ENCODE measurements around the gene CEP85. TPM values are rescaled to one million over a fixed set of nuclear protein-coding genes. Genes with fewer than 3 reads are reported as not detected.
"Not testable (repeated sequence)": the region's sequence is repeated elsewhere in the genome, so short reads cannot be mapped to it uniquely, and the experiment has no call there.

Gene CEP85
- total RNA-seq, 1 experiment from 2014 or later = 34.5 TPM

GRCh38 chr1:26307966-26308899, 74.2 kb downstream of the CEP85 start:
- not testable (repeated sequence) for DNase-seq (ENCODE audit: low read depth)

DNA sequence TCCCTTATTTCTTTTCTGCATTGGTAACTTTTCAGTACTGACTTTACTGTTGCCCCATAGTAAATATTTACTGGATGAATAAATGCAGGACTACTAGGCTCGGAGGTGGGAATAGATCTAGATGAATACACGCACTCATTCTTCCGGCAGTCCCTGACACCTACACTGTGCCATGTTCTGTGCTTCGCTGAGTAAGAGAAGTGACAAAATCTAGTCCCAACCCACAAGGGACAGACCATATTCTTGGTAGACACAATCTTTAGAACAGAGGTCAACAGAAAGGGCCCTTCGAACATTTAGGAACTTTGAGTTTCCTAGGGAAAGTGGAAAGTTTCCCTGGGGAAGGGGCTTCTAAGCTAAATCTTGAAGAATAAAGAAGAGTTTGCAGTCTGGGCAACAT, 80.5 kb downstream of the CEP85 start:
- no peak for DNase-seq (ENCODE audit: low read depth)

DNA sequence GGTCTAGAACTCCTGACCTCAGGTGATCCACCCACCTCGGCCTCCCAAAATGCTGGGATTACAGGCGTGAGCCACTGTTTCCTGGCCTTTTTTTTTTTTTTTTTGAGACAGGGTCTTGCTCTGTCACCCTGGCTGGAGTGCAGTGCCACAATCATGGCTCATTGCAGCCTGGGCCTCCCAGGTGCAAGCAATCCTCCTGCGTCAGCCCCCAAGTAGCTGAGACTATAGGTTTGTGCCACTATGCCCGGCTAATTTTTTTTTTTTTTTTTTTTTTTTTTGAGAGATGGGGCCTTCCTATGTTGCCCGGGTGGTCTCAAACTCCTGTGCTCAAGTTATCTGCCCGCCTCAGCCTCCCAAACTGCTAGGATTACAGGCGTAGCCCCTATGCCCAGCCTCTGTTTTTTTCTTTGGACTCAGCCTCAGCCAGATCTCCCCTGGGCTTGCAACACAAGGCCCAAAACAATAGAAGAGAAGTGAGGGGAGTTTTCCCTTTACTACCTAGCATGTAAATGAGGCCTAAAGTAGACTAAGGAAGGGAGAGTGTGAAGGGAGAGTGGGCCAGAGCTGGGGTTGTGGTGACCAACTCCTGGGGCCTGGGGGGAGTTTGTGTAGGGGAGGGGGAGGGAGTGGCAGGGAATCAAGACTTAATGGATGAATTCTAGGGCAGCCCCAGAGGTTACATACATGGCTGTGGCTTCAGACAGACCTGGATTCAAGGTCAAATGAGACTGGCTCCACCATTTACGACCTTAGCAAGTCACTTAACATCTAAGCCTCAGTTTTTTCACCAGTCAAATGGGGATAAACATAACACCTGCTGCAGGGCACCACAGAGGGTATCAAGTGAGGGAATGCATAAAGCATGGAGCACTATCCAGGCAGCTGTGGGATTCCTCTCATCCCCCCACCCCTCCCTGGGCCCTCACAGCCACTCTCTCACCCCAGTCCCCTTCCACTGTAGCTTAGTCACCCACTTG, 82.2 kb downstream of the CEP85 start:
- DNase-seq (ENCODE audit: low read depth) = no peak

GRCh38 chr1:26317146-26317545, 83.1 kb downstream of the CEP85 start:
- no peak for DNase-seq (ENCODE audit: low read depth)

DNA sequence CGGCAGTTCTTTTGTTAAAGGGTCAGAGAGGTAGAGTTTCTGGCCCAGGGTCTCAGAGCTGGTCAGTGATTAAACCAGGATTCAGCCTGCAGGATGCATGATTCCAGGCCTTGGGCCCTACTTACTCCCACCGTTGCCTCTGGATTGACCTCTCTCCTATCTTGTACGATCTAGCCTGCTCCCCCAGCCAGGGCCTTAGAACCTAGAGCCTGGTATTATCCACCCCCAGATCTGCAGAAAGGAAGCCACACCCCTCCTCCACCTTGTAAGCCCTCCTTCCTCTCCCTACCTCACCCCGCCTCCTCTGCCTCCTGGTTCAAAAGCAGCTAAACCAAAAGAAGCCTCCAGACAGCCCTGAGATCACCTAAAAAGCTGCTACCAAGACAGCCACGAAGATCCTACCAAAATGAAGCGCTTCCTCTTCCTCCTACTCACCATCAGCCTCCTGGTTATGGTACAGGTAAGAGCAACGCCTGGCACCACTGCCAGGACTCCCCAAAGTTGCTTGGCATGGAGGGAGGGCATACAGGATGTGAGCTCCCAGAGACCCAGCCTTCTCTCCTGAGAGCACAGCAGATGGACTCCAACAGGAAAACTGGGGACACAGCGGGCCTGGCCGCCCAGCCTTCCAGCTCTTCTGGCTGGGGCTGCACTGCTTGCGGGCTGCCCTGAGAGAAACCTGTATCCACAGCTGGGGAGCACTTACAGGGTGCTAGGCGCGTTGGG, 83.8 kb downstream of the CEP85 start, which contains the start of gene CD52:
Gene CD52 (plus strand): TSS at position 347 of the 726 bp plus-strand sequence. CDS start 60 bp downstream, at position 407.
- no peak for DNase-seq (ENCODE audit: low read depth)

DNA sequence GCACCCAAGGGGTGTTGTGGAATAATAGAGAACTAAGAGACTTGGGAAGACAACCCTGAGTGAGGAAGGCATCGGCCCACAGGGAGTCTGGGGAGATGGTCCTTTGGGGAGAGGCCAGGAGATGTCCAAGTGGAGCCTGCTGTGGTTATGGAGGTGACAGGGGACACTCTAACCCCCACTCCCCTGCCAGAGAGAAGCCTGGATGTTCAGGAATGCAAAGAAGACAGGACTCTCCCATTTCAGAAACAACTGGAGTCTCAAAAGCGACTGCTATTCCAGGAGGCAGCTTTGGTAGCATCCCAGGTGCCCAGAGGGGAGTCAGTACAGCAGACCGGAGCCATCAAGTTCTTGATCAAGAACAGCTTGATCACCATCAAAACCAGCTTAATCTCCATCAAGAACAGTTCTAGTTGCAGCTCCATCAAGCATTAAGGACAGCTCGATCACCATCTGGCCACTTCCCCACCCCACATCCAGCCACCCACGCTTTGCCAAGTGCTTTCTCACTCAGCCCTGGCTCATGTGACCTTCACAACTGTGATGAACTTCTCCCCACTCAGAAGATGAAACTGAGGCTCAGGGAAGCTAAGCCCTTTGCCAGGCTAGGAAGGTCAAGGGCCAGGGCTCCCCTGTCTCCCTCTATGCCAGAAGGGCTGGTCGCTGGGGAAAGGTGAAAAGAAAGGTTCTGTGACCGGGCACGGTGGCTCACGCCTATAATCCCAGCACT, 84.5 kb downstream of the CEP85 start:
- DNase-seq (ENCODE audit: low read depth) = no peak

GRCh38 chr1:26320896-26321295, 86.9 kb downstream of the CEP85 start:
- no peak for DNase-seq (ENCODE audit: low read depth)

GRCh38 chr1:26321315-26322041, 87.5 kb downstream of the CEP85 start:
- peak; percentile 86 for DNase-seq (ENCODE audit: low read depth)

- no peak for DNase-seq (ENCODE audit: low read depth)
Measured at GRCh38 chr1:26322042-26322331, 88.0 kb downstream of the CEP85 start.

DNA sequence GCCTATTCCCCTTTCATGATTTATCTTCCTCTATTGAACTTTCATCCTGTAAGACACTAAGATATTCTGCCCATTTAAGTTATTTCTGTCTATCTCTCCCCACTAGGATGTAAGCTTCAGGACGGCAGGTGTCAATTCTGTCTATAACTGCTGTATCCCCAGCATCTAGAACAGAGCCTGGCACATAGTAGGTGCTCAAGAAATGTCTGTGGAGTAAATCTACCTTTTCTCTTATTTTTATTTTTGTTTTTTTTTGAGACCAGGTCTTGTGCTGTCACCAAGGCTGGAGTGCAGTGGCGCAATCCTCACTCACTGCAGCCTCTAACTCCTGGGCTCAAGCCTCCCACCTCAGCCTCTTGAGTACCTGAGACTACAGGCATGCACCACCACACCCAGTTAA, 89.4 kb downstream of the CEP85 start:
- no peak for DNase-seq (ENCODE audit: low read depth)

DNA sequence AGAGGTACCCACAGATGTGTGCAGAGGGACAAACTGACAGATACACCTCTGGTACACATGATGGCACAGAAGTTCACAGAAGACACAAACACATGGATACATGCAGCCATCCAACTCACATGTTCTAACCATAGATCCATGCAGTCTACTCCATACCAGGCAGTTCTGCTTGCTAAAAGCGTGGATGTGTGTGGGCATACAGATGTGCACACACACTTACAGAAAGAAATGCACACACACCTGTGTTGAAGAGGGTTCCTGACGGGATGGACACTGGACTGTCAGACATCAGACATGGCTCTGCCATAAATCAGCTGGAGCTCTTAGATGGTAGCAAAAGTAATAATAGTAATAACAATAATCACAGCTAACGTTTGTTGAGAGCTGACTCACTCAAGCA, 90.5 kb downstream of the CEP85 start:
- no peak for DNase-seq (ENCODE audit: low read depth)

- DNase-seq (ENCODE audit: low read depth) = no peak
Measured at GRCh38 chr1:26327956-26328362, 94.0 kb downstream of the CEP85 start.

Other genes starting within 250 kb of the CEP85 start
- gene PAFAH2, start 236.1 kb upstream of the CEP85 start, total RNA-seq (2014; rRNA removed; shearing (Covaris generic)) = 7.7 and 9.0 TPM in 2 replicates
- gene EXTL1, start 212.4 kb upstream of the CEP85 start, total RNA-seq (2014; rRNA removed; shearing (Covaris generic)) = 0.06 and 0.15 TPM in 2 replicates
- 0.18 TPM in 1 of 2 replicates, not detected in the other for gene SLC30A2, start 188.1 kb upstream of the CEP85 start, total RNA-seq (2014; rRNA removed; shearing (Covaris generic))
- not detected in 2 replicates for gene TRIM63, start 166.6 kb upstream of the CEP85 start, total RNA-seq (2014; rRNA removed; shearing (Covaris generic))
- 9.4 and 12.2 TPM in 2 replicates for gene PDIK1L, start 122.4 kb upstream of the CEP85 start, total RNA-seq (2014; rRNA removed; shearing (Covaris generic))
- gene FAM110D, start 75.1 kb upstream of the CEP85 start, total RNA-seq (2014; rRNA removed; shearing (Covaris generic)) = 0.51 TPM in 1 of 2 replicates, not detected in the other
- gene C1orf232, start 65.2 kb upstream of the CEP85 start, total RNA-seq (2014; rRNA removed; shearing (Covaris generic)) = not detected in 2 replicates
- 14.5 and 39.7 TPM in 2 replicates for gene ZNF593, start 64.3 kb upstream of the CEP85 start, total RNA-seq (2014; rRNA removed; shearing (Covaris generic))
- not detected in 2 replicates for gene ZNF593OS, start 62.4 kb upstream of the CEP85 start, total RNA-seq (2014; rRNA removed; shearing (Covaris generic))
- 1.3 TPM in 2 replicates for gene CNKSR1, start 56.7 kb upstream of the CEP85 start, total RNA-seq (2014; rRNA removed; shearing (Covaris generic))
- not detected in 2 replicates for gene CATSPER4, start 43.6 kb upstream of the CEP85 start, total RNA-seq (2014; rRNA removed; shearing (Covaris generic))
- gene SH3BGRL3, start 45.9 kb downstream of the CEP85 start, total RNA-seq (2014; rRNA removed; shearing (Covaris generic)) = 50.6 and 66.8 TPM in 2 replicates
- 6.0 and 9.0 TPM in 2 replicates for gene UBXN11, start 72.4 kb downstream of the CEP85 start, total RNA-seq (2014; rRNA removed; shearing (Covaris generic))
- not detected in 2 replicates for gene CD52, start 83.8 kb downstream of the CEP85 start, total RNA-seq (2014; rRNA removed; shearing (Covaris generic))
- gene CRYBG2, start 119.9 kb downstream of the CEP85 start, total RNA-seq (2014; rRNA removed; shearing (Covaris generic)) = 0.34 and 0.51 TPM in 2 replicates
- gene ZNF683, start 138.6 kb downstream of the CEP85 start, total RNA-seq (2014; rRNA removed; shearing (Covaris generic)) = not detected in 2 replicates
- gene LIN28A, start 176.6 kb downstream of the CEP85 start, total RNA-seq (2014; rRNA removed; shearing (Covaris generic)) = 0.86 TPM in 1 of 2 replicates, not detected in the other
- gene DHDDS, start 198.1 kb downstream of the CEP85 start, total RNA-seq (2014; rRNA removed; shearing (Covaris generic)) = 44.9 and 55.4 TPM in 2 replicates
- gene HMGN2, start 238.2 kb downstream of the CEP85 start, total RNA-seq (2014; rRNA removed; shearing (Covaris generic)) = 662 and 765 TPM in 2 replicates